GM19193 (cell line): ENCODE data around the gene DCDC2C.

ENCODE experiments used
- POLR2A ChIP-seq: IDR thresholded peaks from 4 replicates; pipeline ENCODE4 v1.6.1; 2011; ENCODE audit not compliant: insufficient read depth, insufficient read length; ENCODE audit errors: extremely low read depth

Gene DCDC2C

GRCh38 chr2:3703236-3703756, at the start of gene DCDC2C:
DCDC2C (plus strand) TSS chr2:3703575; CDS start chr2:3703752, 177 bp downstream.
- no peak for TF ChIP-seq POLR2A

- TF ChIP-seq POLR2A: no peak
Measured at GRCh38 chr2:3654011-3654410, 49.4 kb upstream of the DCDC2C start.

GRCh38 chr2:3654531-3655225, 48.7 kb upstream of the DCDC2C start:
- TF ChIP-seq POLR2A: no peak

- TF ChIP-seq POLR2A: no peak
Measured at GRCh38 chr2:3655871-3656761, 47.3 kb upstream of the DCDC2C start.

GRCh38 chr2:3656762-3657721, 46.3 kb upstream of the DCDC2C start:
- no peak for TF ChIP-seq POLR2A

- no peak for TF ChIP-seq POLR2A
Measured at GRCh38 chr2:3657881-3658280, 45.5 kb upstream of the DCDC2C start, which contains the start of gene ALLC. ALLC (plus strand) TSS chr2:3658200; CDS start chr2:3671158, 12,958 bp downstream.

- TF ChIP-seq POLR2A: no peak
Measured at GRCh38 chr2:3659447-3660432, 43.6 kb upstream of the DCDC2C start.

- TF ChIP-seq POLR2A: no peak
Measured at GRCh38 chr2:3661149-3661660, 42.2 kb upstream of the DCDC2C start.

- TF ChIP-seq POLR2A: no peak
Measured at GRCh38 chr2:3662239-3662638, 41.1 kb upstream of the DCDC2C start.

GRCh38 chr2:3664118-3664517, 39.3 kb upstream of the DCDC2C start:
- TF ChIP-seq POLR2A: no peak

- no peak for TF ChIP-seq POLR2A
Measured at GRCh38 chr2:3664925-3665324, 38.5 kb upstream of the DCDC2C start.

GRCh38 chr2:3665886-3666612, 37.3 kb upstream of the DCDC2C start:
- no peak for TF ChIP-seq POLR2A
